Esophagus (tissue), 2 donors: ENCODE results near the gene VARS1. TPM values are rescaled to one million over a fixed set of nuclear protein-coding genes. Genes with fewer than 3 reads are reported as not detected.

Experiments used
- H3K27ac ChIP-seq, 2 donors: one replicate each; pipeline ENCODE4 v1.5.1; 2013; ENCODE audit warnings: low read depth in 2 of 2, mild to moderate bottlenecking in 2 of 2, inconsistent platforms in 1 of 2, low read length in 1 of 2, moderate library complexity in 1 of 2
- H3K27me3 ChIP-seq, 2 donors: one replicate each; pipeline ENCODE4 v1.6.1; 2013; ENCODE audit warnings: low read length in 2 of 2, control low read depth in 1 of 2, mild to moderate bottlenecking in 1 of 2; ENCODE audit not compliant: insufficient read depth in 2 of 2, control insufficient read depth in 1 of 2
- H3K36me3 ChIP-seq, 2 donors: one replicate each; pipeline ENCODE4 v1.6.1; 2013; ENCODE audit warnings: low read length in 1 of 2; ENCODE audit not compliant: control insufficient read depth in 2 of 2, insufficient read depth in 2 of 2
- H3K4me1 ChIP-seq, 2 donors: one replicate each; pipeline ENCODE4 v1.6.1; 2013; ENCODE audit warnings: low read length in 1 of 2; ENCODE audit not compliant: control insufficient read depth in 2 of 2, insufficient read depth in 2 of 2
- H3K4me3 ChIP-seq, 2 donors: one replicate each; pipeline ENCODE4 v1.5.1; 2013; ENCODE audit warnings: low read length in 2 of 2, mild to moderate bottlenecking in 2 of 2, low read depth in 1 of 2, moderate library complexity in 1 of 2
- H3K9me3 ChIP-seq, 2 donors: one replicate each; pipeline ENCODE4 v1.6.1; 2013; ENCODE audit warnings: mild to moderate bottlenecking in 2 of 2, low read depth in 1 of 2, low read length in 1 of 2, moderate library complexity in 1 of 2; ENCODE audit not compliant: control insufficient read depth in 2 of 2, insufficient read depth in 1 of 2
- WGBS, 2 donors: extraction: QIAGEN DNeasy Blood & Tissue Kit; methylation state at CpG; one replicate each; pipeline ENCODE4 v1.1.7; 2013; 5-methylcytosine and 5-hydroxymethylcytosine counted together
- polyA plus RNA-seq, 2 donors: library from polyadenylated mRNA; stranded (reverse); fragments of 200-250 nt; gene quantifications; one replicate each; pipeline ENCODE4 v1.2.3, GENCODE V29; 2013
- donor health status: healthy with polysubstance abuse.
- donor health status: Bipolar disorder and iron deficiency.

The VARS1 gene
- polyA plus RNA-seq, 2 donors: 35.7 to 37.3 TPM

GRCh38 chr6:31775633-31776484 is 19.7 kb downstream of the VARS1 start:
- Histone ChIP-seq H3K27me3 (no peaks in the 10 kb centered on the region), H3K4me1 (peaks cover 6 to 9% of the 10 kb centered on the region in 2 donors), H3K27ac (no peak overlapping the region), H3K36me3 (peaks cover 7 to 25% of the 10 kb centered on the region in 2 donors), H3K9me3 (no peaks in the 10 kb centered on the region), H3K4me3 (no peak overlapping the region)
- WGBS, 2 donors: 79 to 82% methylated on average over 32 of the region's 32 CpGs

- Histone ChIP-seq H3K36me3 (peaks cover under 1 to 18% of the 10 kb centered on the region in 2 donors), H3K27me3 (no peaks in the 10 kb centered on the region), H3K4me1 (peaks cover 6 to 9% of the 10 kb centered on the region in 2 donors), H3K27ac (no peak overlapping the region), H3K4me3 (no peak overlapping the region), H3K9me3 (no peaks in the 10 kb centered on the region)
- WGBS, 2 donors: 59 to 67% methylated on average over 4 of the region's 4 CpGs
Observed at GRCh38 chr6:31775184-31775583, 20.4 kb downstream of the VARS1 start.

GRCh38 chr6:31771992-31772358 is 23.6 kb downstream of the VARS1 start:
- H3K4me3 ChIP-seq: no peak overlapping the region
- no peaks in the 10 kb centered on the region for H3K27me3 ChIP-seq
- 67 to 68% methylated on average over 4 of the region's 4 CpGs for WGBS, 2 donors
- H3K9me3 ChIP-seq: no peaks in the 10 kb centered on the region
- peaks cover 2 to 6% of the 10 kb centered on the region in 2 donors for H3K4me1 ChIP-seq
- H3K36me3 ChIP-seq: no peaks in the 10 kb centered on the region
- no peak overlapping the region for H3K27ac ChIP-seq

DNA sequence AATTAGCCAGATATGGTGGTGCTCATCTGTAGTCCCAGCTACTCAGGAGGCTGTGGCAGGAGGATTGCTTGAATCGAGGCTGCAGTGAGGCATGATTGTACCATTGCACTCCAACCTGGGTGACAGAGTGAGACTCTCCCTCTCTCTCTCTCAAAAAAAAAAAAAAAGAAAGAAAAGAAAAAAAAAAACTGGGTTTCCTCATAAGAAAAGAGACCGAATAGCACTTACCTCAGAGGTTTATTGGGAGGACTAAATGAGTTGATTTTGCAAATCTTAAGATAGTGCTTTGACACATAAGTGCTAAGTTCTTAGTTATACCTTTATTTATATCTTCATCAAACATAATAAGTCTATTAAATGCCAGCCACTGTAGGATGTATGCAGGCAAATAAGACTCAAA is 24.7 kb downstream of the VARS1 start:
- Histone ChIP-seq H3K4me3 (no peak overlapping the region), H3K27ac (no peak overlapping the region), H3K4me1 (peaks cover 0 to 6% of the 10 kb centered on the region in 2 donors), H3K9me3 (no peaks in the 10 kb centered on the region), H3K27me3 (no peaks in the 10 kb centered on the region), H3K36me3 (no peaks in the 10 kb centered on the region)
- 86 to 89% methylated on average over 2 of the region's 2 CpGs for WGBS, 2 donors

- no peak overlapping the region for H3K27ac ChIP-seq
- H3K36me3 ChIP-seq: no peaks in the 10 kb centered on the region
- WGBS, 2 donors: 55% methylated on average over 12 of the region's 12 CpGs
Observed at GRCh38 chr6:31769684-31770371, 25.7 kb downstream of the VARS1 start.

DNA sequence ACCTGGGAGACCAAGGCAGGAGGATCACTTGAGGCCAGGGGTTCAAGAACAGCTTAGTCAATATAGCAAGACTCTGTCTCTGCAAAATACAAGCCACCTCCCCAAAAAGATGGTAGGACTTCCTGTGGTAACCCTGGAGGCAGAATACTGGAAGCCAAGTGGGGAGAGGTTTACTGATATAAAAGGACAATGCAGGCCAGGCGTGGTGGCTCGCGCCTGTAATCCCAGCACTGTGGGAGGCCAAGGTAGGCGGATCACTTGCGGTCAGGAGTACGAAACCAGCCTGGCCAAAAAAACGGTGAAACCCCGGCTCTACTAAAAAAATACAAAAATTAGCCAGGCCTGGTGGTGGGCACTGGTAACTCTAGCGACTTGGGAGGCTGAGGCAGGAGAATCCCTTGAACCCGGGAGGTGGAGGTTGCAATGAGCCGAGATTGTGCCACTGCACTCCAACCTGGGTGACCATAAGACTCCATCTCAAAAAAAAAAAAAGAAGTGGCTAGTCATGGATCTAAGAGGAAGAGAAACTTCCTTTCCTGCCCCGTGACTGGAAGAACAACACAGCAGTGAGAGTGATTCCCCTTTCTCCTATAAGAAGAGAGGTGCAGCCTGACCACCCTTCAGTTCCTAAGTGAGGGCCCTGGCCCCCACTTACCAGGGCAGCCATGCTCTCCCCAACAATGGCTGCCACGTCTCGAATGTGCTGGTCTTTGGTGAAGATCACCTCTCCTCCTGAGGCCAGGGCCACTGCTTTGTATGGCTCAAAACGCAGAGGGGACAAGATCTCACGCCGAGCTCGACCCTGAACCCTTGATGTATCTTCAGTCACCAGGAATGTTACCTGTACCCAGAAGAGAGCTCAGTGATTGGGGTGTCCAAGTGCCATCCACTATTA is 26.9 kb downstream of the VARS1 start:
- H3K4me3 ChIP-seq: no peak overlapping the region
- 91% methylated on average over 18 of the region's 18 CpGs for WGBS, 2 donors
- H3K9me3 ChIP-seq: no peaks in the 10 kb centered on the region
- H3K27me3 ChIP-seq: no peaks in the 10 kb centered on the region
- no peaks in the 10 kb centered on the region for H3K36me3 ChIP-seq
- H3K27ac ChIP-seq: no peak overlapping the region
- peaks cover 0 to 3% of the 10 kb centered on the region in 2 donors for H3K4me1 ChIP-seq

More at GRCh38 chr6:31769684-31770371, 25.7 kb downstream of the VARS1 start:
- no peak overlapping the region for H3K4me3 ChIP-seq
- peaks cover 0 to 3% of the 10 kb centered on the region in 2 donors for H3K4me1 ChIP-seq
- H3K9me3 ChIP-seq: no peaks in the 10 kb centered on the region
- no peaks in the 10 kb centered on the region for H3K27me3 ChIP-seq

- H3K27me3 ChIP-seq: no peaks in the 10 kb centered on the region
- no peak overlapping the region for H3K4me3 ChIP-seq
- 82 to 87% methylated on average over 6 of the region's 6 CpGs for WGBS, 2 donors
- H3K27ac ChIP-seq: no peak overlapping the region
- H3K4me1 ChIP-seq: peaks cover 0 to 3% of the 10 kb centered on the region in 2 donors
- H3K36me3 ChIP-seq: no peaks in the 10 kb centered on the region
- no peaks in the 10 kb centered on the region for H3K9me3 ChIP-seq
Observed at GRCh38 chr6:31767096-31767645, 28.4 kb downstream of the VARS1 start.

- 49 to 62% methylated on average over 42 of the region's 42 CpGs for WGBS, 2 donors
- Histone ChIP-seq H3K9me3 (no peaks in the 10 kb centered on the region), H3K27ac (no peak overlapping the region), H3K4me1 (peaks cover 0 to 3% of the 10 kb centered on the region in 2 donors), H3K4me3 (no peak overlapping the region), H3K27me3 (no peaks in the 10 kb centered on the region), H3K36me3 (no peaks in the 10 kb centered on the region)
Observed at GRCh38 chr6:31765910-31766794, 29.4 kb downstream of the VARS1 start.
